K562 (cell line): ENCODE results near the gene IDNK. TPM values are rescaled to one million over a fixed set of nuclear protein-coding genes. Genes with fewer than 3 reads are reported as not detected.
A peak's percentile ranks its signal among the peaks of the same experiment; 100 is the strongest.

ENCODE experiments used
- ATAC-seq: fragments of 200-7000 bp; cut with Tn5 transposase; 3 replicates; pipeline ENCODE4 v1.9.1; 2020; ENCODE audit warnings: moderate library complexity
- BruUV-seq: library from RNA; stranded (reverse); fragments of 400-500 nt; replicated peaks from 2 replicates; lab custom pipeline; 2021; lab: Mats Ljungman, UMichigan
- CTCF ChIA-PET: fragments of 300-600 bp; formaldehyde crosslinking; extraction: SDS; loops from one replicate; lab custom pipeline; 2021; ENCODE audit warnings: low intra/inter-chr PET ratio; lab: Yijun Ruan, JAX
- POLR2A ChIA-PET: fragments of 300-600, 350-650 bp; sonication (Branson Sonifier 250); formaldehyde crosslinking; extraction: SDS; loops from one replicate; lab custom pipeline; 2021; ENCODE audit warnings: antibody characterized with exemption, inconsistent platforms; lab: Yijun Ruan, JAX
- DNase-seq, 4 experiments: peaks; one replicate each; pipeline versions ENCODE4 v3.0.0 to v3.0.0-alpha.2; 2011 to 2018; ENCODE audit warnings: low spot score in 3 of 4, mixed read lengths in 3 of 4; ENCODE audit errors: extremely low read depth in 1 of 4
- FAIRE-seq: peaks from 2 replicates; lab custom pipeline; 2011; peaks lifted over from hg19 to GRCh38; lab: Jason Lieb, UNC
- H2AFZ ChIP-seq: 2 replicates; pipeline ENCODE4 v1.6.0; 2011; ENCODE audit warnings: low read depth, low read length, control low read depth, inconsistent platforms
- H3K27ac ChIP-seq: fragments of 200-600 bp; 3 replicates; pipeline ENCODE4 v1.8.0; 2011; ENCODE audit warnings: low read depth, mild to moderate bottlenecking, control low read depth, inconsistent platforms, low read length, moderate library complexity, mixed read lengths; ENCODE audit errors: extremely low read depth
- H3K27me3 ChIP-seq, 2 experiments: fragments of 300-600 bp in 1 of 2; 2 replicates in 1 of 2; 3 replicates in 1 of 2; pipeline versions ENCODE4 v1.6.0 to v1.8.0; 2011; ENCODE audit warnings: inconsistent platforms in 2 of 2, low read length in 2 of 2, mild to moderate bottlenecking in 1 of 2, mixed read lengths in 1 of 2, moderate library complexity in 1 of 2; ENCODE audit not compliant: control insufficient read depth in 2 of 2, insufficient read depth in 2 of 2
- H3K36me3 ChIP-seq: fragments of 300-600 bp; 3 replicates; pipeline ENCODE4 v1.8.0; 2011; ENCODE audit warnings: mild to moderate bottlenecking, low read length, inconsistent platforms; ENCODE audit not compliant: control insufficient read depth, insufficient read depth
- H3K4me1 ChIP-seq, 2 experiments: fragments of 200-600 bp in 1 of 2; replicated peaks in 1 of 2; 2 replicates in 1 of 2; 3 replicates in 1 of 2; pipeline versions ENCODE4 v1.5.1 to v1.8.0; 2011; ENCODE audit warnings: inconsistent platforms in 2 of 2, low read length in 2 of 2, mild to moderate bottlenecking in 1 of 2, mixed read lengths in 1 of 2, moderate library complexity in 1 of 2; ENCODE audit not compliant: control insufficient read depth in 2 of 2, insufficient read depth in 2 of 2
- H3K4me2 ChIP-seq: 2 replicates; pipeline ENCODE4 v1.6.1; 2011; ENCODE audit warnings: low read length, control low read depth, inconsistent platforms, mixed read lengths; ENCODE audit not compliant: insufficient read depth
- H3K4me3 ChIP-seq: fragments of 200-600 bp; sonication (generic), shearing (Covaris generic); 2 replicates; pipeline ENCODE4 v1.5.1; 2016; ENCODE audit warnings: control low read depth, inconsistent platforms
- H3K79me2 ChIP-seq: fragments of 200-600 bp; 3 replicates; pipeline ENCODE4 v1.8.0; 2011; ENCODE audit warnings: low read length, inconsistent platforms; ENCODE audit not compliant: control insufficient read depth, insufficient read depth
- H3K9ac ChIP-seq, 2 experiments: 2 replicates each; pipeline versions ENCODE4 v1.6.0 to v1.6.1; 2011; ENCODE audit warnings: low read depth in 2 of 2, low read length in 2 of 2, control low read depth in 1 of 2, inconsistent platforms in 1 of 2, mild to moderate bottlenecking in 1 of 2, mixed read lengths in 1 of 2; ENCODE audit not compliant: insufficient read depth in 1 of 2
- H3K9me1 ChIP-seq: one replicate; pipeline ENCODE4 v1.6.0; 2011; ENCODE audit warnings: inconsistent platforms, mild to moderate bottlenecking, low read length, moderate library complexity; ENCODE audit not compliant: control insufficient read depth, insufficient read depth
- H3K9me3 ChIP-seq: replicated peaks from 2 replicates; pipeline ENCODE4 v1.5.1; 2011; ENCODE audit warnings: low read depth, low read length, inconsistent platforms; ENCODE audit not compliant: control insufficient read depth, insufficient read depth
- H4K20me1 ChIP-seq: replicated peaks from 2 replicates; pipeline ENCODE4 v1.6.1; 2011; ENCODE audit warnings: low read length, inconsistent platforms, mixed read lengths; ENCODE audit not compliant: control insufficient read depth, insufficient read depth
- MEIS2 ChIP-seq: fragments of 450-650 bp; IDR thresholded peaks from 2 replicates; pipeline ENCODE4 v1.6.1; 2014; ENCODE audit warnings: mild to moderate bottlenecking; ENCODE audit not compliant: partially characterized antibody
- WGBS: fragments of 100-300 bp; shearing (Covaris generic); methylation state at CpG from one replicate; pipeline ENCODE4 v1.1.6; 2016; ENCODE audit warnings: low coverage, mixed read lengths; ENCODE audit not compliant: insufficient coverage; ENCODE audit errors: missing lambda C conversion rate; 5-methylcytosine and 5-hydroxymethylcytosine counted together
- in situ Hi-C: fragments of 300-500 bp; cut with MboI; formaldehyde crosslinking; loops from 4 replicates; pipeline ENCODE4 v1.15.0; 2018; ENCODE audit warnings: inconsistent platforms, mixed read lengths
- intact Hi-C: fragments of 100-400 bp; cut with micrococcal nuclease; formaldehyde crosslinking; loops from 2 replicates; pipeline ENCODE4 v1.14.2; 2022
- polyA plus RNA-seq, 8 experiments: library from polyadenylated mRNA; depleted of rRNA in 4 of 8; stranded (reverse) in 5 of 8; unstranded in 3 of 8; fragments of >200 nt; fragmentation: Nextera tagmentation in 2 of 8; fragmentation: Illumina TruSeq in 1 of 8; extraction: Ambion mirVana in 2 of 8; extraction: Trizol in 1 of 8; gene quantifications; 2 replicates each; pipeline versions ENCODE4 v1.2.1 to v1.2.3, GENCODE V29; 2011 to 2014; ENCODE audit warnings: inconsistent platforms in 1 of 8, missing spikeins in 1 of 8
- total RNA-seq, 7 experiments: library from RNA; depleted of rRNA in 6 of 7; stranded (reverse); fragments of >200 nt in 6 of 7; fragmentation: Illumina TruSeq in 2 of 7; extraction: Trizol in 2 of 7; gene quantifications; 2 replicates each; pipeline versions ENCODE4 v1.2.1 to v1.2.3, GENCODE V29; 2011 to 2021; ENCODE audit warnings: low replicate concordance in 1 of 7
- TF ChIP-seq, protein P1 (sequence below): fragments of 150-350 bp; conservative IDR thresholded peaks from 2 replicates; pipeline ENCODE4 v1.6.1; 2014; ENCODE audit warnings: low read length
- TF ChIP-seq, protein P2 (sequence below), 2 experiments: IDR thresholded peaks in 1 of 2; conservative IDR thresholded peaks in 1 of 2; 2 replicates each; pipeline ENCODE4 v1.6.1; 2016; ENCODE audit warnings: low read depth in 2 of 2, mild to moderate bottlenecking in 1 of 2, missing compliant biosample characterization in 1 of 2, missing genetic modification characterization in 1 of 2, moderate library complexity in 1 of 2

The IDNK gene
- total and polyA plus RNA-seq, 9 of the 15 experiments (the other 6 are each of a cell fraction or from before 2014, with no cell fraction given) = 0.41 to 1.1 (median 0.55) TPM

DNA sequence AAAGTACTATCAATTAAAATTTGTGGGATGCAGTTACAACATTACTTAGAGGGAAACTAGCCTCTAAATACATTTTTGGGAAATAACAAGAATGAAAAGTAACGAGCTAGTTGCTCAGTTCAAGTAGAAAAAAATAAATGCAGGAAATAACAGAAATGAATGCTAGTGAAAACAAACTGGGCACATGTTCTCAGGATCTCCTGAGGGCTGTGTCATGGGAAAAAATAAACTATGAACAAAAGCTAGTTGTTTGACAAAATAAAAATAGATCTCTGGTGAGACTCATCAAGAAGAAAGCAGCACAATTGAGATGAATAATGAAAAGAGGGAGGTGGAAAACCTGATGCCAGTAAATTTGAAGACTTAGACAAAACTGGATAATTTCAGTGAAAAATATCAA is 16.3 kb downstream of the IDNK start:
- Histone ChIP-seq H3K79me2 (no peaks in the 10 kb centered on the region), H4K20me1 (no peaks in the 10 kb centered on the region), H3K27ac (no peak overlapping the region), H3K27me3 (no peaks in the 10 kb centered on the region), H3K36me3 (peaks cover 15% of the 10 kb centered on the region; the same call in 1 of the 3 replicates)
- BruUV-seq = no TSS peak
- POLR2A ChIA-PET = interaction anchor here (0.6 kb wide), 1 partner anchor 231 kb away, joined by 3 read pairs; no protein-coding TSS in a partner anchor
- in situ Hi-C loops (no loop called here), intact Hi-C loops (no loop called here)
- DNase-seq = no peak
- WGBS = 94% methylated on average over 1 of the region's 1 CpG
- ATAC-seq = no peak
- no peak for FAIRE-seq
- TF ChIP-seq, protein P1, sequence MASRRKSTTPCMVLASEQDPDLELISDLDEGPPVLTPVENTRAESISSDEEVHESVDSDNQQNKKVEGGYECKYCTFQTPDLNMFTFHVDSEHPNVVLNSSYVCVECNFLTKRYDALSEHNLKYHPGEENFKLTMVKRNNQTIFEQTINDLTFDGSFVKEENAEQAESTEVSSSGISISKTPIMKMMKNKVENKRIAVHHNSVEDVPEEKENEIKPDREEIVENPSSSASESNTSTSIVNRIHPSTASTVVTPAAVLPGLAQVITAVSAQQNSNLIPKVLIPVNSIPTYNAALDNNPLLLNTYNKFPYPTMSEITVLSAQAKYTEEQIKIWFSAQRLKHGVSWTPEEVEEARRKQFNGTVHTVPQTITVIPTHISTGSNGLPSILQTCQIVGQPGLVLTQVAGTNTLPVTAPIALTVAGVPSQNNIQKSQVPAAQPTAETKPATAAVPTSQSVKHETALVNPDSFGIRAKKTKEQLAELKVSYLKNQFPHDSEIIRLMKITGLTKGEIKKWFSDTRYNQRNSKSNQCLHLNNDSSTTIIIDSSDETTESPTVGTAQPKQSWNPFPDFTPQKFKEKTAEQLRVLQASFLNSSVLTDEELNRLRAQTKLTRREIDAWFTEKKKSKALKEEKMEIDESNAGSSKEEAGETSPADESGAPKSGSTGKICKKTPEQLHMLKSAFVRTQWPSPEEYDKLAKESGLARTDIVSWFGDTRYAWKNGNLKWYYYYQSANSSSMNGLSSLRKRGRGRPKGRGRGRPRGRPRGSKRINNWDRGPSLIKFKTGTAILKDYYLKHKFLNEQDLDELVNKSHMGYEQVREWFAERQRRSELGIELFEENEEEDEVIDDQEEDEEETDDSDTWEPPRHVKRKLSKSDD = no peak
- TF ChIP-seq, all 486 proteins: peak for 0
- Histone ChIP-seq H2AFZ (no peak overlapping the region), H3K9ac (no peak overlapping the region), H3K4me1 (no peaks in the 10 kb centered on the region; a peak in 1 of 5 replicates), H3K9me3 (no peaks in the 10 kb centered on the region), H3K4me2 (no peak overlapping the region), H3K4me3 (no peak overlapping the region), H3K9me1 (no peaks in the 10 kb centered on the region)
- CTCF ChIA-PET = no interaction called here

DNA sequence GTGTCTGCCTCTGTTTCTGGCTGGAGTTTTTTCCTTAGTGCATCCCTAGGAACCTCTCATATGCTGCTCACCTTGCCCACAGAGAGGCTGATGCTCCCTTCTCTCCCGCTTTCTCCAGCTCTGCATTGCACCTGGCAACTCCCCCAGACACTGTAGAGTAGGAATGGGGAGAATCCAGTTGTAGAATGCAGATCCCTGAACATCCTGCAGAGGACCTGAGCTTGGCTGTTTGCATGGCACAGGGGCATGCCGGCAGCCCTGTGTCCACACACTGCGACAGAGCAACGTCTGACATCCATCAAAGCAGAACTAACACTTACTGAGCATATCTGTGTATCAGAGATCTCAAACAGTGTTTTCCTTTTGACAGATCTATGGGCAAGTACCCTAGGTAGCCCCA is 19.9 kb downstream of the IDNK start:
- no peak overlapping the region for H3K27ac ChIP-seq
- POLR2A ChIA-PET = interaction anchor here (1.5 kb wide), 1 partner anchor 10 kb away, joined by 4 read pairs; no protein-coding TSS in a partner anchor
- FAIRE-seq = no peak
- no peak overlapping the region for H2AFZ ChIP-seq
- H3K79me2 ChIP-seq = no peaks in the 10 kb centered on the region
- H3K9ac ChIP-seq = no peak overlapping the region
- H3K9me3 ChIP-seq = no peaks in the 10 kb centered on the region
- TF ChIP-seq, protein P2, sequence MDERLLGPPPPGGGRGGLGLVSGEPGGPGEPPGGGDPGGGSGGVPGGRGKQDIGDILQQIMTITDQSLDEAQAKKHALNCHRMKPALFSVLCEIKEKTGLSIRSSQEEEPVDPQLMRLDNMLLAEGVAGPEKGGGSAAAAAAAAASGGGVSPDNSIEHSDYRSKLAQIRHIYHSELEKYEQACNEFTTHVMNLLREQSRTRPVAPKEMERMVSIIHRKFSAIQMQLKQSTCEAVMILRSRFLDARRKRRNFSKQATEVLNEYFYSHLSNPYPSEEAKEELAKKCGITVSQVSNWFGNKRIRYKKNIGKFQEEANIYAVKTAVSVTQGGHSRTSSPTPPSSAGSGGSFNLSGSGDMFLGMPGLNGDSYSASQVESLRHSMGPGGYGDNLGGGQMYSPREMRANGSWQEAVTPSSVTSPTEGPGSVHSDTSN (CRISPR knock-in tag; IDR thresholded peaks at IDR 0.05; ENCODE audit: low read depth) = no peak
- TF ChIP-seq, protein P2 (tag; conservative IDR thresholded peaks at IDR 0.05; ENCODE audit: low read depth) = no peak
- no peak for TF ChIP-seq MEIS2
- peak; percentile 42; the same call in 1 of the 3 replicates for ATAC-seq
- no peaks in the 10 kb centered on the region for H3K27me3 ChIP-seq
- no peaks in the 10 kb centered on the region for H3K9me1 ChIP-seq
- no peak overlapping the region for H3K4me3 ChIP-seq
- no peaks in the 10 kb centered on the region; a peak in 1 of 5 replicates for H3K4me1 ChIP-seq
- no peak for DNase-seq
- no peaks in the 10 kb centered on the region for H4K20me1 ChIP-seq
- in situ Hi-C loops (no loop called here), intact Hi-C loops (no loop called here)
- WGBS = 91% methylated on average over 4 of the region's 4 CpGs
- no TSS peak for BruUV-seq
- H3K36me3 ChIP-seq = peaks cover 24% of the 10 kb centered on the region; the same call in 1 of the 3 replicates
- CTCF ChIA-PET = no interaction called here
- no peak overlapping the region for H3K4me2 ChIP-seq
